ENCODE data around the gene PIK3R5.
A peak's percentile ranks its signal among the peaks of the same experiment; 100 is the strongest.

DNA sequence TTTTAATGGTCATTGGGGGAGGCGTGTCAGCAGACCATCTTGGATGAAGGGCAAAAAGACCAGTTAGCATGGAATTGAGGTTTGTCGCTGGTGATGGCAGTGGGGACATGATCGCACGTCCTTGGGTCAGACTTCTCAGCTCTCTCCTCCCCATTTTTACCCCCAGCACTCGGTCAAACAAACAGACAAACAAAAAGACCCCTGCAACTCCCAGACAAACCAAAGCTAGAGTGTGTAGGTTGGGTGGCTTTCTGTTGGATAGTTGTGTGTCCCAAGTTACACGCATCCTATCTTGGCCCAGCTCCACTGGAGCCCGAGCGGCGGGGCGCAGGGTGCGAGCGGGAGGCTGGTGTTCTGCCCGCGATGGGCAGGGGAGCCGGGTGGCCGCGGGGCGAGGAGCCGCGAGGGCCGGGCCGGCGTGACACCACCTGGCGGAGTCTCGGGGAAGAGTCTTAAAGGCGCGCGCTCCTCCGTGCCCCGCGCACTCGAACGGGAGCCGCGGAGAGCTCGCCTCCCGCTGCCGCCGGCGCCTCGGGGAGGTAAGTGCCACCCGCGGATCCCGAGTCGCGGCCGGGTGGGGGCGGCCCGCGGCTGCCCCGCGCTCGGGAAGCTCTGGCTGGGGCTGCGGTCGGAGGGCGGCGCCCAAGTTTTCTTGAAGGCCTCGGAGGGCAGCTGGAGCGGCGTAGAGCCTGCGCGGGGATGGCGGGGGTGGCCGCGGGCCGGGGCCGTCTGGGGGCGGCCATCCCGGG lies 37.3 kb upstream of the PIK3R5 start:
- TF ChIP-seq, protein P1, sequence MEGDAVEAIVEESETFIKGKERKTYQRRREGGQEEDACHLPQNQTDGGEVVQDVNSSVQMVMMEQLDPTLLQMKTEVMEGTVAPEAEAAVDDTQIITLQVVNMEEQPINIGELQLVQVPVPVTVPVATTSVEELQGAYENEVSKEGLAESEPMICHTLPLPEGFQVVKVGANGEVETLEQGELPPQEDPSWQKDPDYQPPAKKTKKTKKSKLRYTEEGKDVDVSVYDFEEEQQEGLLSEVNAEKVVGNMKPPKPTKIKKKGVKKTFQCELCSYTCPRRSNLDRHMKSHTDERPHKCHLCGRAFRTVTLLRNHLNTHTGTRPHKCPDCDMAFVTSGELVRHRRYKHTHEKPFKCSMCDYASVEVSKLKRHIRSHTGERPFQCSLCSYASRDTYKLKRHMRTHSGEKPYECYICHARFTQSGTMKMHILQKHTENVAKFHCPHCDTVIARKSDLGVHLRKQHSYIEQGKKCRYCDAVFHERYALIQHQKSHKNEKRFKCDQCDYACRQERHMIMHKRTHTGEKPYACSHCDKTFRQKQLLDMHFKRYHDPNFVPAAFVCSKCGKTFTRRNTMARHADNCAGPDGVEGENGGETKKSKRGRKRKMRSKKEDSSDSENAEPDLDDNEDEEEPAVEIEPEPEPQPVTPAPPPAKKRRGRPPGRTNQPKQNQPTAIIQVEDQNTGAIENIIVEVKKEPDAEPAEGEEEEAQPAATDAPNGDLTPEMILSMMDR (IDR thresholded peaks at IDR 0.05) = peak in 3 of 5 experiments; percentile 35 to 63 (median 39)
- no peak for TF ChIP-seq EP300 (IDR thresholded peaks at IDR 0.05)

All from tibial nerve (tissue), 4 donors.